Measurements from ENCODE around the gene RAC2. TPM values are rescaled to one million over a fixed set of nuclear protein-coding genes. Genes with fewer than 3 reads are reported as not detected.

The RAC2 gene
- total RNA-seq, 4 donors from 2014 or later, result 1.9 to 3.7 (median 3.5) TPM; not detected in 1

- Histone ChIP-seq H3K4me1 (no peaks in the 10 kb centered on the region), H3K4me3 (no peak overlapping the region), H3K27ac (no peak overlapping the region), H3K9me3 (no peaks in the 10 kb centered on the region), H3K27me3 (peaks cover 22 to 48% (median 46%) of the 10 kb centered on the region in 3 donors), H3K36me3 (no peaks in the 10 kb centered on the region)
- ATAC-seq (no peak), DNase-seq (no peak)
- in situ Hi-C loops (cut with MboI; ENCODE audit: low sequenced_read_pairs in 4 of 4) (no loop called here), intact Hi-C loops (cut with DNase I; ENCODE audit: low total_unique reads) (no loop called here)
- TF ChIP-seq POLR2A (IDR thresholded peaks at IDR 0.05), result no peak
- TF ChIP-seq, protein P1, sequence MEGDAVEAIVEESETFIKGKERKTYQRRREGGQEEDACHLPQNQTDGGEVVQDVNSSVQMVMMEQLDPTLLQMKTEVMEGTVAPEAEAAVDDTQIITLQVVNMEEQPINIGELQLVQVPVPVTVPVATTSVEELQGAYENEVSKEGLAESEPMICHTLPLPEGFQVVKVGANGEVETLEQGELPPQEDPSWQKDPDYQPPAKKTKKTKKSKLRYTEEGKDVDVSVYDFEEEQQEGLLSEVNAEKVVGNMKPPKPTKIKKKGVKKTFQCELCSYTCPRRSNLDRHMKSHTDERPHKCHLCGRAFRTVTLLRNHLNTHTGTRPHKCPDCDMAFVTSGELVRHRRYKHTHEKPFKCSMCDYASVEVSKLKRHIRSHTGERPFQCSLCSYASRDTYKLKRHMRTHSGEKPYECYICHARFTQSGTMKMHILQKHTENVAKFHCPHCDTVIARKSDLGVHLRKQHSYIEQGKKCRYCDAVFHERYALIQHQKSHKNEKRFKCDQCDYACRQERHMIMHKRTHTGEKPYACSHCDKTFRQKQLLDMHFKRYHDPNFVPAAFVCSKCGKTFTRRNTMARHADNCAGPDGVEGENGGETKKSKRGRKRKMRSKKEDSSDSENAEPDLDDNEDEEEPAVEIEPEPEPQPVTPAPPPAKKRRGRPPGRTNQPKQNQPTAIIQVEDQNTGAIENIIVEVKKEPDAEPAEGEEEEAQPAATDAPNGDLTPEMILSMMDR (IDR thresholded peaks at IDR 0.05 in 4 of 5, conservative IDR thresholded peaks at IDR 0.05 in 1 of 5), result no peak
Observed at GRCh38 chr22:37278261-37278660, 34.2 kb upstream of the RAC2 start.

- no peaks in the 10 kb centered on the region for H3K36me3 ChIP-seq
- H3K27me3 ChIP-seq, result peaks cover 19 to 44% (median 39%) of the 10 kb centered on the region in 3 donors
- intact Hi-C loops (cut with DNase I; ENCODE audit: low total_unique reads), result no loop called here
- no peak for ATAC-seq
- TF ChIP-seq POLR2A (IDR thresholded peaks at IDR 0.05), result no peak
- TF ChIP-seq, protein P1 (IDR thresholded peaks at IDR 0.05 in 4 of 5, conservative IDR thresholded peaks at IDR 0.05 in 1 of 5), result no peak
- H3K9me3 ChIP-seq, result no peaks in the 10 kb centered on the region
- no peak overlapping the region for H3K4me3 ChIP-seq
- H3K4me1 ChIP-seq, result no peaks in the 10 kb centered on the region
- no peak for DNase-seq
- in situ Hi-C loops (cut with MboI; ENCODE audit: low sequenced_read_pairs in 4 of 4), result no loop called here
- no peak overlapping the region for H3K27ac ChIP-seq
Observed at GRCh38 chr22:37277384-37277783, 33.3 kb upstream of the RAC2 start.

DNA sequence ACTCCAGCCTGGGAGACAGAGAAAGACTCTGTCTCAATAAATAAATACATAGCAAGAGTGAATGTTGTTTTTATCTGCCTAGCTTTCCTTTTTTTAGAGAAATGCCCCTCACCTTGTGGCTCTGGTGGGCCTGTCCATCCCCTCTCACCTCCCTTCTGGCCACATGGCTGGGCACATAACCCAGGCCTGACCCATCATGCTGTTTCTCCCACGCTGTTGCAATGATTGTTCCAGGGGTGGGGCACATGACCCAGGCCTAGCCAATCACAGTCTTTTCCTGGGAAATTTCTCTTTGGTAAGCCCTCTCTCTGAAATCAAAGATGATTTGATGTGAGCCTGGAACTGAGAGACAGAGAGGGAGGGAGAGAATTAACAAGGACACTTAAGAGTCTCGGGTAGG is 32.7 kb upstream of the RAC2 start:
- peaks cover 13 to 38% (median 33%) of the 10 kb centered on the region in 3 donors for H3K27me3 ChIP-seq
- intact Hi-C loops (cut with DNase I; ENCODE audit: low total_unique reads), result no loop called here

DNA sequence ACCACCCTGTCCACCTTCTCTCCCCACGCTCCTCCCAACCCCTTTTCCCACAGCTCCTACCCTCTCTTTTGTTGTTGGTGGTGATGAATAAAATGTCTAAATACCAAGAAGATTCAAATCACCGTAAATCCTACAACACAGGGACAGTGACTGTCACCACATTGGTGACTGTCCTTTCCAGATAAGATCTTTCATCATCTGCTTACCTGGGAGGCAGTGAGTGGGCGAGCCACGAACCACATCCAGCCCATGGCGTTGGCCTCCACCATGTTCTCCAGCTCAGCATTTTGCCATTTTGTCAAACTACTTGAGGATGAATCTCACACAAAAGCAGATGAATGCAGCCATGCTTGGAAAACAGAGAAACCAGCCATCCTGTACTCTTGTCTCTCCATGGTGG is 31.6 kb upstream of the RAC2 start:
- DNase-seq (no peak), ATAC-seq (no peak)
- in situ Hi-C loops (cut with MboI; ENCODE audit: low sequenced_read_pairs in 4 of 4) (no loop called here), intact Hi-C loops (cut with DNase I; ENCODE audit: low total_unique reads) (no loop called here)
- Histone ChIP-seq H3K9me3 (no peaks in the 10 kb centered on the region), H3K27ac (no peak overlapping the region), H3K4me1 (no peaks in the 10 kb centered on the region), H3K36me3 (no peaks in the 10 kb centered on the region), H3K27me3 (peaks cover 6 to 37% (median 21%) of the 10 kb centered on the region in 3 donors), H3K4me3 (no peak overlapping the region)
- no peak for TF ChIP-seq POLR2A (IDR thresholded peaks at IDR 0.05)
- TF ChIP-seq, protein P1 (IDR thresholded peaks at IDR 0.05 in 4 of 5, conservative IDR thresholded peaks at IDR 0.05 in 1 of 5), result no peak

More for the DNA sequence above, 32.7 kb upstream of the RAC2 start:
- TF ChIP-seq, protein P1 (IDR thresholded peaks at IDR 0.05 in 4 of 5, conservative IDR thresholded peaks at IDR 0.05 in 1 of 5), result no peak
- TF ChIP-seq POLR2A (IDR thresholded peaks at IDR 0.05), result no peak
- Histone ChIP-seq H3K27ac (no peak overlapping the region), H3K9me3 (no peaks in the 10 kb centered on the region), H3K36me3 (no peaks in the 10 kb centered on the region), H3K4me3 (no peak overlapping the region), H3K4me1 (no peaks in the 10 kb centered on the region)
- ATAC-seq (no peak), DNase-seq (no peak)
- in situ Hi-C loops (cut with MboI; ENCODE audit: low sequenced_read_pairs in 4 of 4), result no loop called here

- Histone ChIP-seq H3K9me3 (no peaks in the 10 kb centered on the region), H3K4me1 (no peaks in the 10 kb centered on the region), H3K36me3 (no peaks in the 10 kb centered on the region), H3K27ac (no peak overlapping the region), H3K27me3 (peaks cover 9 to 41% (median 18%) of the 10 kb centered on the region in 3 donors), H3K4me3 (no peak overlapping the region)
- in situ Hi-C loops (cut with MboI; ENCODE audit: low sequenced_read_pairs in 4 of 4) (no loop called here), intact Hi-C loops (cut with DNase I; ENCODE audit: low total_unique reads) (no loop called here)
- DNase-seq (no peak), ATAC-seq (no peak)
- TF ChIP-seq POLR2A (IDR thresholded peaks at IDR 0.05), result no peak
- TF ChIP-seq, protein P1 (IDR thresholded peaks at IDR 0.05 in 4 of 5, conservative IDR thresholded peaks at IDR 0.05 in 1 of 5), result no peak
Observed at GRCh38 chr22:37275134-37275533, 31.1 kb upstream of the RAC2 start.

All from gastrocnemius medialis (tissue), 4 donors.